NCI-H1092 treated with DMSO at 0.1 percent for 48 hours (cell line): Measurements from ENCODE around the gene OR6F1.
"Not testable (repeated sequence)": the region's sequence is repeated elsewhere in the genome, so short reads cannot be mapped to it uniquely, and the experiment has no call there.

Experiments used
- DNase-seq: peaks from one replicate; lab custom pipeline; 2025; lab: John Stamatoyannopoulos, UW

OR6F1 gene

DNA sequence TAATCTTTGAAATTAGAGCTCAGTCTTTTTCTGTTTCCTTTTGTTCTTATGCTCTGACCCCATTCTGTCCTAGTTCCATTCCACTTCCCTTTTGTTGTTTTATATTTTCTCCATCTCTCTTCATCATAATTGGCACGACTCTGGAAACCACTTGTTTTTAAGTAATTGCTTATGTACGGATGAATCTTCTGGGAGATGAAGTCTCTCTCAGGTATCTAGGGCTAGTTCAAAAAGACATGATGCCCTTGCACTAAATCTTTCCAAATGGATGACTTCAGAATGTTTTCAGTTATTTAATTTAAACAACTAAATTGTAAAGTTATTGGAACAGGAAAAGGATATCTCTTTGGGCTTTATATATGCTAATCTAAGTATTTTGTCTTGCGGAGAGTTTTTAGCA, at the start of gene OR6F1:
Gene OR6F1, minus strand, starts transcription at position 101 of the 400 bp plus-strand sequence. CDS start 3,891 bp downstream, outside the sequence.
- DNase-seq = no peak

DNA sequence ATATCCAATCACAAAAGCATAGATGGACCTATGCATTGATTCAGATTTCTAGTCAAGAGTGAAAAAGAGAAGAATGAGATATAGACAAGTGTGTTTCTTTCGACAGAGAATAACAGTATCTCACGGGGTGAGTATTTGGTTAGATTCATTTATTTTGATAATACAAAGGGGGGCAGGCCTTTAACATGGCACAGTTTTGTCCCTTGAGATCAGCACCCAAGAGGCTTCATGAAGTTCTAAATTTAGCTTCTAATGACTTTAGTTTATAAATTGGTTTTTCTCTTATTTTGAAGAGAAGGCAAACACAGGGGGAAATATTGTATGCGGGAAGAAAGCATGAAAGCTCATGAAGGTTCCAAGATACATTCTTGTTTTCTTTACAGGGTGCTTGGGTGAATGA, 44.0 kb upstream of the OR6F1 start, which contains the start of gene OR1C1:
Gene OR1C1, minus strand, starts transcription at position 101 of the 400 bp plus-strand sequence. CDS start 2,150 bp downstream, outside the sequence.
- no peak for DNase-seq

DNA sequence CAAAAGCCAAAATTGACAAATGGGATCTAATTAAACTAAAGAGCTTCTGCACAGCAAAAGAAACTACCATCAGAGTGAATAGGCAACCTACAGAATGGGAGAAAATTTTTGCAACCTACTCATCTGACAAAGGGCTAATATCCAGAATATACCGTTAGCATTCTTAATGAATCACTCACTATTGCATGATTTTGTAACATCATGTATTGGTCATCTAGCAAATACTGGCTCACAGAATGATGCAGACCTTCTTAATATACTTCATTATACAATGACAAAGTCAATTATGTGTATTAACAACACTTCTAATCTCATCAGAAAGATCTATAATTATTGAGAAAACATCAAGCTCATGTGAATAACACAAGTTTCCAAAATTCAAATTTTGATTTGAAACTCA, 37.9 kb upstream of the OR6F1 start:
- not testable (repeated sequence) for DNase-seq

DNA sequence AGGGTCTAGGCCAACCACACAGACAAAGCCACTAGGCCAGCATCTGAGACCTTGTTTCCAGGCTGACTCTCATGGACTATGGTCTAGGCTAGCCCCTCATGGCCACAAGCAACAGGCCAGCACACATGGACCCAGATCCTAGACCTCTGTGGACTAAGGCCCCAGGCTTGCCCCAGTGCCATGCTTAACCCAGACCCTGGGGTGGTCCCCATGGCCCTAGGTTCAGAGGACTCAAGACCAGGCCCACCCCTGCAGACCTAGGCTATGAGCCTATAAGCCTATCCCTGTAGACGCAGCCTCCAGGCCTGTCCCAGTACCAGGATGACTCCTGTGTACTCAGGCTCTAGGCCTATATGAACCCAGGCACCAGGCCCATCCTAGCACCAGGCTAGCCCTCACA, 33.4 kb upstream of the OR6F1 start:
- no peak for DNase-seq

DNA sequence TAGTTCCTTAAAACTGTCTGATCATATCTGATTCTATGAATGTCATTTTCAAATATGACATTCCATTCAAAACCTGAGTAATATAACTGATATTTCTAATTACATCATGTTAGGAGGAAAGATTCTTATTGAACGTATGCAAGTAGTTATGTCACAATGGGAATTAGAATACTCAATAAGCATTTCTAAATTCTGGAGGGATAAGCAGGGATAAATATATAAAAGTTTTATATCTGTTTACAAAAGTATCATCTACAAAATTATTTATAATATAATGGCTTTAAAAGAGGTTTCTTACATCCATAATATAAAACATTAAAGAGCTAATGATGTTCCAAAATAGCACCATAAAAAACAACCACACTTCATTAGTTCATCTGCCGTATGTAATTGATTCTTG, 31.6 kb upstream of the OR6F1 start, which contains the start of gene OR14A2:
Gene OR14A2, minus strand, starts transcription at position 101 of the 400 bp plus-strand sequence.
- DNase-seq = no peak

DNA sequence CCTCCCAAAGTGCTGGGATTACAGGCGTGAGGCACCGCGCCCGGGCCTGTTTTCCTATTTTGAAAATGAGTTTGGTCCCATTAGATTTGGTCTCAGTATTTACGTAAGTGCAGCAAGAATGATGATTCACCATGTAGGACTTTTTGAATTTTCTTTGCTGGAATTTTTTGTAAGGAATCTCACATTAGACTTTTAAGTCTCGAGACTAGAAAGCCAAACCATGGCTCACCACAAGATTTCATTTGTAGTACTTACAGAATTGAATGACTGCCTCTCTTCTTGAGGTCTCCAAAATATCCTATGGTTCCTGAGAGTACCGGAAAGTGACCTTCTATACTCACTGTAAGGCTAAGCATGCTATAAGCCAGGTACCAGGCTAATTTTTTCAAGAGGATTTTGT, 31.2 kb upstream of the OR6F1 start:
- DNase-seq = no peak

DNA sequence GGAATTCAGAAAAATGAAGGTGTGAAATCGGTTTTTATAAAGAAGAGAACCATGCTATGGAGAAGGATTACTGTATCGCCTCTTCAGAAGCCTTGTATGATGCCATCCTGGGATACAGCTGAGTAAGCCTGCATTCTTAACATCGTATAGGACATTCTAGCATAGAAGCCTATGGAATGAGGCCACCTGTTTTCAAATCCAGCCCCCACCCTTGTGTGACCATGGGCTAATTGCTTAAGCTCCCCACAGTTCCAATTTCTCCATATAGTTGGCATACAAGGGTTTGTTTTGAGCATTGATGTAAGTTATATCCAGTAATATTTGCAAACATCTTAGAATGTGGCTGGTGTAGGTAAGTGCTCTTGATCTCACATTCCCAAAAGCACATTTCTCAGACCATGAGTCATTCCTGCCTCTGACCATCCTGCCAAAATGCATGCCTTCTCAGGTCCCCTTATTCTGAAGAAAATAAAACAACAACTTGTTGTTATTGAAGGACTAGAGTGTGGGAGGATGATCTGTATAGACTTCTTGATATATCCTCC, 30.0 kb upstream of the OR6F1 start:
- DNase-seq = no peak

DNA sequence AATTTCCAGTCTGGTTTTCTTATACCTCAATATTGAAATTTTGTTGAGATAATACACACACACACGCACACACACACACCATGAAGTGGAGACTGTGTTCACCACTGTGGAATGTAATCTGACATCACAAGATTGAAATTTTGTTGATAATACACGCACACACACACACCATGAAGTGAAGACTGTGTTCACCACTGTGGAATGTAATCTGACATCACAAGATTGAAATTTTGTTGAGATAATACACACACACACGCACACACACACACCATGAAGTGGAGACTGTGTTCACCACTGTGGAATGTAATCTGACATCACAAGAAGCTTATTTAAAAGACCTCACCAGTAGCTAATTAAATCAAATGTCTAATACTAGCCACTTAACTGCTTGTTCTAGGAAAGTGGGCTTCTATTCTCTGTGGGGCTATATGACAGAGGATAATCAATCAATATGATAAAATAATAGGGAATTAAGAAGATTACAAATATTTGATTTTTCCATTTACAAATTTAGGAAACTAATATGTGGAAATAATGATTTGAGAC, 25.8 kb upstream of the OR6F1 start:
- not testable (repeated sequence) for DNase-seq

DNA sequence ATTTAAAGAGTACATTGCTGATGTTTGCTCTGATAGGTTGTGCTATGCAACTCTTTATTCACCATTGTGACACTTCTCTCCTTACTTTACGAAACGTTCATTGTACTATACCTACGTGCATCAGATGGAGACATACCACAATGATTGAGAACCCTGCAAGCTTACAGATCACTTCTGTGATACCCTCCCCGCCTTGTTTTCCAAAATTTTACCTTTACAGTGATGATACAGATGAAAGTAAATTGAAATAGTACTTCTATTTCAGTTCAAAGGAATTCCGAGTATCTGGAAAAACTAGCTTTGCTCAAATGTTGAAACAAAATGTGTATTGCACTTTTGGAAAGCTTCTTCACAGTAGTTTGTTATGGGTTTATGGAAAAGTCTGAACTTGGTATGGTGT, 25.3 kb upstream of the OR6F1 start:
- DNase-seq = no peak

DNA sequence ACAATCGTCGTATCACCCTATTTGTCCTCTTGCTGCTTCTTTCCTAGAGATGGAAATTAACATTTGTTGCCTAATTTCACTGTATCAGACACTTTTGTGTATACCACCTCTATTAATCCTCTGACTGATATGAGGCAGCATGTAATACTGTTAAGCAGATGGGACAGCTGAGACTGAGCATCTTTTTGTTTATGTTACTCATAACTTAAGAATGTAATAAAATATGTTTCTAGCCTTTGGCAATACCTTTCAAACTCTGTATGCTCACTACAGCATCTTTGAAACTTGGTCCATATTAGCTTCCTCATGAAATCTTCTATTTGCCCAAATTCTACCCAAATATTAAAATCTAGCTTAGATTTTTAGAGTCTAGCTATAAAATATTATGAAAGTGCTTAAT, 24.3 kb upstream of the OR6F1 start:
- DNase-seq = no peak

DNA sequence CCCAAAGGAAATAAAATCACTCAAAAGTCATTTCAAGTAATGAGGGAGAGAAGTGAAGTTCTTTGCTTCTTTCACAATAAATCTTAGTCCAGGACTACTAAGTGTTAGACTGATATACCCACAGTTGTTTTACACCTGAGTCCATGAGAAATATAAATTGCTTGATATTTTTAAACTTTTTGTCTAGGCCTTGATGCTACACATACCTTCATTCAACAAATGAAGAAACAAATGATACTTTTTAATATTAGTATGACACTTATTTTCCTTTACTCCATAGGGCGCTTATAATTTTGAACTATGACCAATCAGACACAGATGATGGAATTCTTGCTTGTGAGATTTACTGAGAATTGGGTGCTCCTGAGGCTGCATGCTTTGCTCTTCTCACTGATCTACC, 21.9 kb upstream of the OR6F1 start, which contains the start of gene OR14K1:
Gene OR14K1, plus strand, starts transcription at position 301 of the 400 bp plus-strand sequence. Its CDS starts 0 bp downstream, at position 301.
- no peak for DNase-seq

DNA sequence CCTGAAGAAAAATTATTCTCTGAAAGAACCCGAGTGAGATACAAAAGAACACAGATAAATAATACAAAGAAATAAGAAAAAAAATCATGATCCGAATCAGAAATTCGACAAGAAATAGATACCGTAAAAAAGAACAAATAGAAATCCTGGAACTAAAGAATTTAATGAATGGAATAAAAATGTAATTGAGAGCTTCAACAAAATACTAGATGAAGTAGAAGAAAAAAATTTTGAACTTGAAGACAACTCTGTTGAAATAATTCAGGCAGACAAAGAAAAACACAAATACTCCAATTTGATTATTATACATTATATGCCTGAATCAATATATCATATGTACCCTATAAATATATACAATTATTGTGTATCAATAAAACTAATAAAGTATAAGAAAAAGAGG, 4.8 kb upstream of the OR6F1 start:
- no peak for DNase-seq

DNA sequence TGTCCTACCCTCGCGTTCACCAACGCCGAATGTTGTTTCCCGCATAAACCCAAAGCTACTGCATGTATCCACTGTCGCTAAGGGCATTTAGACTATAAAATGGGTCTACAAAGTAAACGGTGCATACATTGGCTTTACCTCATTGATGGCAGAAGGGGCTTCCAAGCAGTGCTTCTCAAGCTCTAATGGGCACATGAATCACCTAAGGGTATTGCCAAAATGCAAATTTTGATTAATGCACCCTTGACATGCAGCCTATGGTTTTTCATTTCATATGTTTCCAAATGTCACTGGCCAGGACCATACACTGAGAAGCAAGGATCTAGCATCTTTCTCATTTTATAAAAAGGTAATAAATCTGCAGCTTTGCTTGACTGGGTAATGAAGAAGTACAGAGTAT, 2.7 kb downstream of the OR6F1 start:
- DNase-seq = no peak

DNA sequence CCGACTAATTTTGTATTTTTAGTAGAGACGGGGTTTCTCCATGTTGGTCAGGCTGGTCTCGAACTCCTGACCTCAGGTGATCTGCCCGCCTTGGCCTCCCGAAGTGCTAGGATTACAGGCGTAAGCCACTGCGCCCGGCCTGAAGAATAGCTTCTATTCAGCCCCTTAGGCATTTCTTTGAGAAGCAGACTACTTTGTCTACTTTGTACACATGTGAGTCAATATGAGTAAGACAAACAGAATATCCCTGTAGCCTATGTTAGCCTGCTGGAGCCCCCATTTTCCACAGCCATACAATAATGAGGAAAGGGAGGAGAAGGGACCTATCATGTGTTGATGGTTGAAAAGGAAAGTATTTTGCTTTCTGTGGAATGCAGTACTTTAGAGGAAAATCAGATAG, 5.8 kb downstream of the OR6F1 start:
- DNase-seq = not testable (repeated sequence)

DNA sequence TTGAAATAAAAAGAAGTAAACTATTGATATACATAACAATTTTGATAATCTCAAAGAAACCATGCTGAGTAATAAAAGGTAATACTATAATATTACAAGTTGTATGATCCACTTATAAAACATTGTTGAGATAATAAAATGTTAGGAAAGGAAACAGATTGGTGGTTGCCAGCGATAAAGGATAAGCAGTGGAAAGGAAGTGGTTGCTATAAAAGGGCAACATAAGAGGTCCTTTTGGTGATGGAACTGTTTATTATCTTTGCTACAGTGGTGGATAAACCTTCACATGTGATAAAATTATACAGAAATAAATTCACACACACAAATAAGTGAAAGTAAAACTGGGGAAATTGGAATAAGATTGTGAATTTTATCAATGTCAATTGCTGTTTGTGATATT, 15.1 kb downstream of the OR6F1 start:
- no peak for DNase-seq

DNA sequence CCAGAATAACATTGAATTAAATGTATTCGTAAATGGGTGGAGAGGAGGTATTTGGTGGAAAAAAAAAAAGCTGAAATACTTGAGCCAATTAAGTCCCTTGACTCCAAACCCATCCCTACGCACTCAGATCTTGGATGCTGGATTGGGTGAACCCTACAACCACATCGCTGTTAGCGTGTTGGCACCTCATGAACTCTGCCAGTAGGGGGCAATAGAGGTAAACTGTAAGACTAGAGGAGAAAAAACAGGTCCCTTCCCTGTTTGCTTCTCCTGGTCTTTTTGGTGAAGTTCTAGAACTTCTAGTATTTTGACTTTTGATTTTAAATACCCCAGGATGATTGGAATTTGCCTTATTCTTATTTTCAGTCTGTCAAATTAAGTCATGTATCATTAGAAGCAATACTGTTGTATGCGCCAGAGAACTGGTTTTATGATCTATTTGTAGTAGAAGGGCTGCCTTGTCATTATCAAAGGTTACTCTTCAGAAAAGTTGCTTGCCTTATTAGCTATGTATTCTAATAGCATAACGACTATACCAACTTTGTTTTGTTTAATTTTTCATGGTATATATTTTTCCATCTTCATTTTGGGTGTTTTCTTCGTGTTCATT, 35.1 kb downstream of the OR6F1 start:
- DNase-seq = peak; percentile 26

DNA sequence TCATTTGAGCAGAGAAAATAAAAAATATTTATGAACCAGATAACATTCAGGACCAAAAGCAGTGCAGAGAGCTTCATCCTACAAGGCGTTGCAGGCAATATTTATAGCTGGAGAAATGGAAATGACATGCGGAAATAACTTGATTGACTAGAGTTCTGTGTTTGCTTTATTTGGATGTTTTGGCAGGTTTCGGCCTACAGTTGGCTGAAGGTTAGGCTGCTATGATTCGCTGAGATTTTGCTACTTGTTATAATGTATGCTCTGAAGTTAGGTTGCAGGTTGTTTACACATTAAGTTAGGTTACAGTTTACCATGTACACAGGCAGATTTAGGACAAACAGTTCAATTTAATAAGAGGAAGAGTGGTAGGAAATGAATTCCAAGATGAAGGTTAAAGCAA, 36.3 kb downstream of the OR6F1 start:
- DNase-seq = no peak

DNA sequence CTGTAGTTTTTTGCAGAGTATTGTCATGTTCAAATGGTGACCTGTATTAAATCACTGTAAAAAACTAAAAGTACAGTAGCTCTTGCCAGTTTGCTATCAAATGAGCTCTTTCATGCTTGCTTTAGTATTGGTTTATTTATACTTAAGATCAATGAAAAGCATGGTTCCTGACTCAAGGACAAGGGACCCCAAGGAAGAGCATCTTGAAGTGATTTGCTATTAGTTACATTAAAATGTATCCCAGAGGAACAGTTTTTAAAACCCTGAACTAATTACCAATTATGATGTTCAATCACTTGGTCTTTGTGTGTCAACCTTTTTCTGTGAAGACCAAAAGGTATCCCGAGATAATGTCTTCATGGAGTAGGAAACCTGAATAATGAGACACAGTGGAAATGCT, 36.8 kb downstream of the OR6F1 start, which contains the start of gene OR13G1:
Gene OR13G1, minus strand, starts transcription at position 101 of the 400 bp plus-strand sequence. CDS start 6,698 bp downstream, outside the sequence.
- no peak for DNase-seq

DNA sequence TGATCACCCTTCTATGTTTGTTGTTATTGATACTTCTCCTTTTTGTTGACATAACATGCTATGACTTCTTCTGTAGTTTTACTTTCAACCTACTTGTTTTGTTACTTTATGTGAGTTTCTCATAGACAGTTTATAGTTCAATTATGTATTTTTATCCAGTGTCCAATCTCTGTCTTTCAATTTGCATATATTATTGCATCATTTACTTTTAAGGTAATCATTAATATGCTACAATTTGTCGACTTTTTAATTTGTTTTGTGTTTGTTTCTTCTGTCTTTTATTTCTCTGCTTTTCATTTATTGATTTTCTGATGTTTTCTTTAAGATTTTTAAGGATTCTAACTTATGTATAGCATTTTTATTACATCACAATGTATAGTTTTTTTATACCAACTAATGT, 47.2 kb downstream of the OR6F1 start:
- DNase-seq = no peak
